Mesendoderm (in vitro differentiated cells): Measurements from ENCODE around the gene LRRC28.

Experiments used
- DNase-seq: peaks from one replicate; pipeline ENCODE4 v3.0.0; 2013
- H2AK5ac ChIP-seq: 2 replicates; pipeline ENCODE4 v1.6.1; 2013; ENCODE audit warnings: low read length, inconsistent platforms
- H2BK120ac ChIP-seq: 2 replicates; pipeline ENCODE4 v1.6.1; 2013; ENCODE audit warnings: low read depth, mild to moderate bottlenecking, low read length, moderate library complexity, mixed read lengths
- H2BK15ac ChIP-seq: replicated peaks from 2 replicates; pipeline ENCODE4 v1.6.1; 2013; ENCODE audit warnings: low read depth, mild to moderate bottlenecking, moderate library complexity
- H2BK5ac ChIP-seq: 2 replicates; pipeline ENCODE4 v1.6.1; 2013; ENCODE audit warnings: low read length, inconsistent platforms
- H3K18ac ChIP-seq: 2 replicates; pipeline ENCODE4 v1.6.1; 2013; ENCODE audit warnings: mild to moderate bottlenecking, low read length, mixed read lengths
- H3K23ac ChIP-seq: one replicate; pipeline ENCODE4 v1.6.1; 2013; ENCODE audit warnings: low read length
- H3K27ac ChIP-seq: 2 replicates; pipeline ENCODE4 v1.5.1; 2013; ENCODE audit warnings: low read depth, mild to moderate bottlenecking, inconsistent platforms, low read length, moderate library complexity
- H3K27me3 ChIP-seq: 2 replicates; pipeline ENCODE4 v1.6.1; 2013; ENCODE audit warnings: low read length, control low read depth, mild to moderate bottlenecking, inconsistent platforms; ENCODE audit not compliant: insufficient read depth, poor library complexity
- H3K36me3 ChIP-seq: 2 replicates; pipeline ENCODE4 v1.6.1; 2013; ENCODE audit warnings: low read length, inconsistent platforms; ENCODE audit not compliant: control insufficient read depth, insufficient read depth
- H3K4ac ChIP-seq: one replicate; pipeline ENCODE4 v1.6.1; 2013; ENCODE audit warnings: low read depth, mild to moderate bottlenecking, low read length, moderate library complexity
- H3K4me1 ChIP-seq: 2 replicates; pipeline ENCODE4 v1.6.1; 2013; ENCODE audit warnings: low read depth, low read length, inconsistent platforms; ENCODE audit not compliant: control insufficient read depth
- H3K4me2 ChIP-seq: 2 replicates; pipeline ENCODE4 v1.6.1; 2013; ENCODE audit warnings: low read length
- H3K4me3 ChIP-seq: 2 replicates; pipeline ENCODE4 v1.5.1; 2013; ENCODE audit warnings: mild to moderate bottlenecking, low read length
- H3K56ac ChIP-seq: one replicate; pipeline ENCODE4 v1.6.1; 2013; ENCODE audit warnings: low read length
- H3K79me1 ChIP-seq: 2 replicates; pipeline ENCODE4 v1.6.1; 2013; ENCODE audit warnings: low read length, inconsistent platforms
- H3K79me2 ChIP-seq: 2 replicates; pipeline ENCODE4 v1.6.1; 2013; ENCODE audit warnings: mild to moderate bottlenecking, low read length; ENCODE audit not compliant: control insufficient read depth, insufficient read depth
- H3K9ac ChIP-seq: 2 replicates; pipeline ENCODE4 v1.6.1; 2013; ENCODE audit warnings: low read length, inconsistent platforms
- H4K5ac ChIP-seq: one replicate; pipeline ENCODE4 v1.6.1; 2013; ENCODE audit warnings: low read length
- H4K8ac ChIP-seq: one replicate; pipeline ENCODE4 v1.6.1; 2013; ENCODE audit warnings: low read depth, mild to moderate bottlenecking, control low read depth, low read length, moderate library complexity
- WGBS: extraction: QIAGEN DNeasy Blood & Tissue Kit; methylation state at CpG from one replicate; pipeline ENCODE4 v1.1.7; 2013; ENCODE audit warnings: low lambda C conversion rate, missing lambda C conversion rate; ENCODE audit not compliant: insufficient coverage; ENCODE audit errors: extremely low coverage; 5-methylcytosine and 5-hydroxymethylcytosine counted together

LRRC28 gene

GRCh38 chr15:99321468-99321867, 70.2 kb downstream of the LRRC28 start:
- WGBS: no CpG with 5 or more reads among the region's 1 CpG
- Histone ChIP-seq H3K36me3 (no peaks in the 10 kb centered on the region), H3K79me2 (no peaks in the 10 kb centered on the region), H3K4me1 (no peaks in the 10 kb centered on the region), H3K79me1 (no peaks in the 10 kb centered on the region), H3K4ac (no peak overlapping the region), H3K9ac (no peak overlapping the region), H3K18ac (no peak overlapping the region), H3K4me3 (no peak overlapping the region), H3K4me2 (no peak overlapping the region), H2AK5ac (no peak overlapping the region), H2BK15ac (no peak overlapping the region), H4K5ac (no peak overlapping the region), H3K27ac (no peak overlapping the region), H4K8ac (no peak overlapping the region), H2BK5ac (no peak overlapping the region), H3K56ac (no peak overlapping the region), H2BK120ac (no peak overlapping the region), H3K27me3 (no peaks in the 10 kb centered on the region), H3K23ac (no peak overlapping the region)
- DNase-seq: no peak

GRCh38 chr15:99322643-99323405, 71.5 kb downstream of the LRRC28 start:
- Histone ChIP-seq H3K27ac (no peak overlapping the region), H2BK120ac (no peak overlapping the region), H3K23ac (no peak overlapping the region), H3K4ac (no peak overlapping the region), H3K56ac (no peak overlapping the region), H3K9ac (no peak overlapping the region), H3K18ac (no peak overlapping the region), H3K27me3 (no peaks in the 10 kb centered on the region), H2AK5ac (no peak overlapping the region), H4K5ac (no peak overlapping the region), H2BK15ac (no peak overlapping the region), H3K4me1 (no peaks in the 10 kb centered on the region), H3K4me3 (no peak overlapping the region), H3K79me2 (no peaks in the 10 kb centered on the region), H3K36me3 (no peaks in the 10 kb centered on the region), H3K79me1 (no peaks in the 10 kb centered on the region), H3K4me2 (no peak overlapping the region), H2BK5ac (no peak overlapping the region), H4K8ac (no peak overlapping the region)
- no peak for DNase-seq
- no CpG with 5 or more reads among the region's 2 CpGs for WGBS

- no peaks in the 10 kb centered on the region for H3K27me3 ChIP-seq
- no peak overlapping the region for H2BK5ac ChIP-seq
- no peak overlapping the region for H2BK120ac ChIP-seq
- H3K79me1 ChIP-seq: no peaks in the 10 kb centered on the region
- WGBS: no CpG with 5 or more reads among the region's 9 CpGs
- H3K79me2 ChIP-seq: no peaks in the 10 kb centered on the region
- H3K4ac ChIP-seq: no peak overlapping the region
- H3K4me2 ChIP-seq: no peak overlapping the region
- no peak overlapping the region for H3K18ac ChIP-seq
- DNase-seq: no peak
- H2BK15ac ChIP-seq: no peak overlapping the region
- no peaks in the 10 kb centered on the region for H3K36me3 ChIP-seq
- H3K4me3 ChIP-seq: no peak overlapping the region
- H3K56ac ChIP-seq: no peak overlapping the region
- H4K8ac ChIP-seq: no peak overlapping the region
- no peak overlapping the region for H3K9ac ChIP-seq
- no peaks in the 10 kb centered on the region for H3K4me1 ChIP-seq
- no peak overlapping the region for H4K5ac ChIP-seq
- H3K23ac ChIP-seq: no peak overlapping the region
- H3K27ac ChIP-seq: no peak overlapping the region
- no peak overlapping the region for H2AK5ac ChIP-seq
These were observed 72.9 kb downstream of the LRRC28 start for GRCh38 chr15:99324082-99324620.

- Histone ChIP-seq H4K8ac (no peak overlapping the region), H3K4me1 (no peaks in the 10 kb centered on the region), H2AK5ac (no peak overlapping the region), H2BK5ac (no peak overlapping the region), H3K9ac (no peak overlapping the region), H3K36me3 (no peaks in the 10 kb centered on the region), H3K27me3 (no peaks in the 10 kb centered on the region), H3K23ac (no peak overlapping the region), H3K27ac (no peak overlapping the region), H3K18ac (no peak overlapping the region), H3K4me2 (no peak overlapping the region), H2BK120ac (no peak overlapping the region), H3K79me2 (no peaks in the 10 kb centered on the region), H4K5ac (no peak overlapping the region), H2BK15ac (no peak overlapping the region), H3K4ac (no peak overlapping the region), H3K79me1 (no peaks in the 10 kb centered on the region), H3K4me3 (no peak overlapping the region), H3K56ac (no peak overlapping the region)
- WGBS: no CpG with 5 or more reads among the region's 1 CpG
- no peak for DNase-seq
These were observed 73.4 kb downstream of the LRRC28 start for GRCh38 chr15:99324700-99325099.

- H2BK120ac ChIP-seq: no peak overlapping the region
- no peak overlapping the region for H3K4me3 ChIP-seq
- H3K23ac ChIP-seq: no peak overlapping the region
- H2BK15ac ChIP-seq: no peak overlapping the region
- H3K56ac ChIP-seq: no peak overlapping the region
- no peak overlapping the region for H4K5ac ChIP-seq
- H3K4me2 ChIP-seq: no peak overlapping the region
- no peaks in the 10 kb centered on the region for H3K4me1 ChIP-seq
- H3K4ac ChIP-seq: no peak overlapping the region
- H4K8ac ChIP-seq: no peak overlapping the region
- H3K9ac ChIP-seq: no peak overlapping the region
- H3K36me3 ChIP-seq: no peaks in the 10 kb centered on the region
- no CpG with 5 or more reads among the region's 1 CpG for WGBS
- no peaks in the 10 kb centered on the region for H3K79me1 ChIP-seq
- H3K18ac ChIP-seq: no peak overlapping the region
- no peak overlapping the region for H2AK5ac ChIP-seq
- no peaks in the 10 kb centered on the region for H3K79me2 ChIP-seq
- no peaks in the 10 kb centered on the region for H3K27me3 ChIP-seq
- no peak overlapping the region for H2BK5ac ChIP-seq
- H3K27ac ChIP-seq: no peak overlapping the region
- no peak for DNase-seq
These were observed 75.0 kb downstream of the LRRC28 start for GRCh38 chr15:99326235-99326634.
